GM12878 (cell line): ENCODE data around the gene SFTPB. TPM values are rescaled to one million over a fixed set of nuclear protein-coding genes. Genes with fewer than 3 reads are reported as not detected.

Experiments used
- ATAC-seq: fragments of 200-7000 bp; cut with Tn5 transposase; 3 replicates; pipeline ENCODE4 v1.9.1; 2020; ENCODE audit warnings: mild to moderate bottlenecking, moderate library complexity
- BruUV-seq: library from RNA; stranded (reverse); fragments of 400-500 nt; replicated peaks from 2 replicates; lab custom pipeline; 2021; lab: Mats Ljungman, UMichigan
- CTCF ChIA-PET: fragments of 300-600 bp; sonication (Branson Sonifier 250); formaldehyde crosslinking; extraction: SDS; loops from one replicate; lab custom pipeline; 2021; ENCODE audit warnings: inconsistent platforms; lab: Yijun Ruan, JAX
- POLR2A ChIA-PET: fragments of 350-600 bp; formaldehyde crosslinking; extraction: SDS; loops from one replicate; lab custom pipeline; 2021; ENCODE audit warnings: inconsistent platforms; lab: Charles Lee
- RAD21 ChIA-PET: fragments of 300-600 bp; sonication (Branson Sonifier 250); formaldehyde crosslinking; loops from one replicate; lab custom pipeline; 2023; ENCODE audit warnings: antibody characterized with exemption; ENCODE audit not compliant: unreplicated experiment; lab: Charles Lee
- SMC1A ChIA-PET: fragments of 300-600 bp; sonication (Branson Sonifier 250); formaldehyde crosslinking; loops from one replicate; lab custom pipeline; 2023; ENCODE audit not compliant: unreplicated experiment, uncharacterized antibody; lab: Charles Lee
- DNase-seq: peaks from one replicate; pipeline ENCODE4 v3.0.0-alpha.2; 2011; ENCODE audit warnings: low read depth, low spot score
- FAIRE-seq: peaks from 3 replicates; lab custom pipeline; 2011; peaks lifted over from hg19 to GRCh38; lab: Jason Lieb, UNC
- H2AFZ ChIP-seq: 2 replicates; pipeline ENCODE4 v1.6.0; 2011; ENCODE audit warnings: low read depth, low read length, control low read depth; ENCODE audit not compliant: control insufficient read depth
- H3K27ac ChIP-seq: 2 replicates; pipeline ENCODE4 v1.5.1; 2011; ENCODE audit warnings: control low read depth; ENCODE audit not compliant: control insufficient read depth, insufficient read depth
- H3K27me3 ChIP-seq, 2 experiments: replicated peaks in 1 of 2; 2 replicates each; pipeline versions ENCODE4 v1.6.0 to v1.6.1; 2011; ENCODE audit warnings: low read length in 1 of 2; ENCODE audit not compliant: control insufficient read depth in 2 of 2, insufficient read depth in 2 of 2
- H3K36me3 ChIP-seq, 2 experiments: 2 replicates each; pipeline ENCODE4 v1.5.1; 2011; ENCODE audit warnings: low read length in 1 of 2; ENCODE audit not compliant: control insufficient read depth in 2 of 2, insufficient read depth in 2 of 2
- H3K4me1 ChIP-seq: 2 replicates; pipeline ENCODE4 v1.6.1; 2011; ENCODE audit warnings: mild to moderate bottlenecking, low read length, moderate library complexity, mixed read lengths; ENCODE audit not compliant: control insufficient read depth, insufficient read depth
- H3K4me2 ChIP-seq: 2 replicates; pipeline ENCODE4 v1.6.0; 2011; ENCODE audit warnings: control low read depth; ENCODE audit not compliant: control insufficient read depth, insufficient read depth
- H3K4me3 ChIP-seq: fragments of 200-600 bp; sonication (generic); 2 replicates; pipeline ENCODE4 v1.5.1; 2016
- H3K79me2 ChIP-seq: 2 replicates; pipeline ENCODE4 v1.6.0; 2011; ENCODE audit warnings: low read length; ENCODE audit not compliant: control insufficient read depth, insufficient read depth
- H3K9ac ChIP-seq: 2 replicates; pipeline ENCODE4 v1.8.0; 2011; ENCODE audit warnings: low read length, control low read depth, mixed read lengths; ENCODE audit not compliant: control insufficient read depth, insufficient read depth
- H3K9me3 ChIP-seq: replicated peaks from 3 replicates; pipeline ENCODE4 v1.5.1; 2011; ENCODE audit warnings: mild to moderate bottlenecking, low read length; ENCODE audit not compliant: control insufficient read depth, insufficient read depth
- H4K20me1 ChIP-seq: 2 replicates; pipeline ENCODE4 v1.6.0; 2011; ENCODE audit not compliant: control insufficient read depth, insufficient read depth
- CEBPZ ChIP-seq: fragments of 150-350 bp; IDR thresholded peaks from 2 replicates; pipeline ENCODE4 v1.6.1; 2016; ENCODE audit warnings: low read depth, low read length
- NR2F1 ChIP-seq: fragments of 450-650 bp; conservative IDR thresholded peaks from 2 replicates; pipeline ENCODE4 v1.6.1; 2017; ENCODE audit warnings: mild to moderate bottlenecking
- WGBS: methylation state at CpG from one replicate; pipeline ENCODE4 v1.1.6; 2016; ENCODE audit warnings: low lambda C conversion rate; ENCODE audit not compliant: insufficient replicate concordance, insufficient coverage; ENCODE audit errors: missing lambda C conversion rate; 5-methylcytosine and 5-hydroxymethylcytosine counted together
- in situ Hi-C: fragments of 300-500 bp; cut with MboI; formaldehyde crosslinking; loops from 9 replicates; pipeline ENCODE4 v1.14.3; 2018; ENCODE audit warnings: mixed read lengths
- intact Hi-C: fragments of 100-400 bp; cut with micrococcal nuclease; formaldehyde crosslinking; loops from one replicate; pipeline ENCODE4 v1.14.2; 2022; ENCODE audit not compliant: unreplicated experiment
- polyA plus RNA-seq, 11 experiments: library from polyadenylated mRNA; depleted of rRNA in 4 of 11; unstranded in 6 of 11; stranded (reverse) in 5 of 11; fragments of >200 nt; fragmentation: Nextera tagmentation in 4 of 11; fragmentation: Illumina TruSeq in 1 of 11; extraction: Ambion mirVana in 4 of 11; extraction: Trizol in 1 of 11; gene quantifications; 1 replicate in 1 of 11; 2 replicates in 10 of 11; pipeline versions ENCODE4 v1.2.1 to v1.2.3, GENCODE V29; 2011 to 2016; ENCODE audit warnings: inconsistent platforms in 2 of 11, missing spikeins in 2 of 11, low read depth in 1 of 11
- total RNA-seq, 4 experiments: library from RNA; depleted of rRNA in 3 of 4; stranded (reverse); fragments of >200 nt in 3 of 4; fragmentation: Illumina TruSeq in 1 of 4; extraction: Trizol in 1 of 4; gene quantifications; 2 replicates each; pipeline versions ENCODE4 v1.2.1 to v1.2.3, GENCODE V29; 2013 to 2021

SFTPB gene
- total and polyA plus RNA-seq, 10 of the 15 experiments (the other 5 are each of a cell fraction or from before 2014, with no cell fraction given) = 0.02 to 5.3 TPM; not detected in 8

GRCh38 chr2:85678377-85678776, 10.4 kb upstream of the SFTPB start:
- ChIA-PET SMC1A (interaction anchor here (0.7 to 5.1 kb wide), 5 partner anchors 29 to 259 kb away, joined by 3 to 75 read pairs (median 3); no protein-coding TSS in a partner anchor), POLR2A (no interaction called here)
- no peak overlapping the region for H3K4me2 ChIP-seq
- no peak for ATAC-seq
- no peak for TF ChIP-seq NR2F1
- TF ChIP-seq CEBPZ = no peak
- TF ChIP-seq, all 136 proteins: peak for 0
- Histone ChIP-seq H3K9ac (no peak overlapping the region), H3K9me3 (no peaks in the 10 kb centered on the region), H2AFZ (no peak overlapping the region), H3K27ac (no peak overlapping the region), H3K36me3 (no peaks in the 10 kb centered on the region), H3K4me1 (no peaks in the 10 kb centered on the region), H4K20me1 (no peaks in the 10 kb centered on the region), H3K79me2 (no peaks in the 10 kb centered on the region), H3K4me3 (no peak overlapping the region), H3K27me3 (no peaks in the 10 kb centered on the region)
- DNase-seq = no peak
- no TSS peak for BruUV-seq
- CTCF ChIA-PET = interaction anchor here (0.6 to 9.3 kb wide), 10 partner anchors 18 to 138 kb away, joined by 3 to 194 read pairs (median 6); no protein-coding TSS in a partner anchor
- RAD21 ChIA-PET = interaction anchor here (0.5 to 8.3 kb wide), 3 partner anchors 28 to 136 kb away, joined by 3 to 94 read pairs (median 5); no protein-coding TSS in a partner anchor
- no peak for FAIRE-seq
- in situ Hi-C loops = no loop called here
- intact Hi-C loops = loop anchor here (5.0 kb wide), 1 partner anchor 49 kb away; no protein-coding TSS in a partner anchor
- WGBS = 25% methylated on average over 3 of the region's 3 CpGs
